Neuron (in vitro differentiated cells): ENCODE measurements around the gene DNAJC10.
"Not testable (repeated sequence)": the region's sequence is repeated elsewhere in the genome, so short reads cannot be mapped to it uniquely, and the experiment has no call there.

Source experiments
- H2AFZ ChIP-seq: one replicate; pipeline ENCODE4 v1.6.1; 2013; ENCODE audit warnings: low read depth, mild to moderate bottlenecking, inconsistent platforms, low read length, moderate library complexity
- H3K27me3 ChIP-seq: one replicate; pipeline ENCODE4 v1.6.1; 2013; ENCODE audit warnings: low read length; ENCODE audit not compliant: insufficient read depth
- H3K36me3 ChIP-seq: one replicate; pipeline ENCODE4 v1.6.1; 2013; ENCODE audit warnings: low read length; ENCODE audit not compliant: insufficient read depth
- H3K4me1 ChIP-seq: one replicate; pipeline ENCODE4 v1.6.1; 2013; ENCODE audit warnings: low read length; ENCODE audit not compliant: insufficient read depth
- H3K4me3 ChIP-seq: 2 replicates; pipeline ENCODE4 v1.5.1; 2013; ENCODE audit warnings: mild to moderate bottlenecking, low read length, moderate library complexity
- H3K9me3 ChIP-seq: one replicate; pipeline ENCODE4 v1.6.1; 2013; ENCODE audit warnings: low read length

DNAJC10 gene

DNA sequence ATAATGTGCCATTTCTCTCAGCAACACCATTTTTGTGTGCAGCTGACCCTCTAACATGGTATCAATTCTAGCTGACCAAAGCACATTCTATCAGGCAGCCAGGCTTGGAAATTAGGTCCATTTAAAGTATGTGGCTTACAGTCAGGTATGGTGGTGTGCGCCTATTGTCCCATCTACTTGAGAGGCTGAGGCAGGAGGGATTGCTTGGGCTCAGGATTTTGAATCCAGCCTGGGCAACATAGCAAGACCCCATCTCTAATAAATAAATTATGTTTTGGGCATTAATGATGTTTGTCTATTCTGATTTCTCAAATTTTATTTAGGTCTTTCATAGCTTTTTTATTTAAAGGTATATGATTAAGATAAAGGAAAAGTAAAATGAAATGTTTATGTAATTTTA, 63.3 kb downstream of the DNAJC10 start:
- H3K9me3 ChIP-seq, result peaks cover 8% of the 10 kb centered on the region
- H3K27me3 ChIP-seq, result no peaks in the 10 kb centered on the region
- peaks cover 34% of the 10 kb centered on the region for H3K36me3 ChIP-seq
- no peaks in the 10 kb centered on the region for H3K4me1 ChIP-seq
- no peak overlapping the region for H2AFZ ChIP-seq
- no peak overlapping the region for H3K4me3 ChIP-seq

DNA sequence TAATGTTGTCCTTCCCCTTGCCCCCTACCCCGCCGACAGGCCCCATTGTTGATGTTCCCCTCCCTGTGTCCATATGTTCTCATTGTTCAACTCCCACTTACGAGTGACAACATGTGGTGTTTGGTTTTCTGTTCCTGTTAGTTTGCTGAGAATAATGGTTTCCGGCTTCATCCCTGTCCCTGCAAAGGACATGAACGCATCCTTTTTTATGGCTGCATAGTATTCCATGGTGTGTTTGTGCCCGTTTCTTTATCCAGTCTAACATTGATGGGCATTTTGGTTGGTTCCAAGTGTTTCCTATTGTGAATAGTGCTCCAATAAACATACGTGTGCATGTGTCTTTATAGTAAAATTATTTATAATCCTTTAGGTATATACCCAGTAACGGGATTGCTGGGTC, 65.0 kb downstream of the DNAJC10 start:
- not testable (repeated sequence) for H3K4me3 ChIP-seq, H2AFZ ChIP-seq, H3K27me3 ChIP-seq, H3K4me1 ChIP-seq, H3K9me3 ChIP-seq
- H3K36me3 ChIP-seq, result peaks cover 26% of the 10 kb centered on the region

DNA sequence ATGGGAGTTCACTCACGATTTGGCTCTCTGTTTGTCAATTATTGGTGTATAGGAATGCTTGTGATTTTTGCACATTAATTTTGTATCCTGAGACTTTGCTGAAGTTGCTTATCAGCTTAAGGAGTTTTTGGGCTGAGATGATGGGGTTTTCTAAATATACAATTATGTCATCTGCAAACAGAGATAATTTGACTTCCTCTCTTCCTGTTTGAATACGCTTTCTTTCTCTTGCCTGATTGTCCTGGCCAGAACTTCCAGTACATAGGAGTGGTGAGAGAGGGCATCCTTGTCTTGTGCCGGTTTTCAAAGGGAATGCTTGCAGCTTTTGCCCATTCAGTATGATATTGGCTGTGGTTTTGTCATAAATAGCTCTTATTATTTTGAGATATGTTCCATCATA, 66.6 kb downstream of the DNAJC10 start:
- H3K9me3 ChIP-seq, H2AFZ ChIP-seq, H3K4me3 ChIP-seq, H3K27me3 ChIP-seq, H3K4me1 ChIP-seq: not testable (repeated sequence)
- H3K36me3 ChIP-seq, result peaks cover 11% of the 10 kb centered on the region

DNA sequence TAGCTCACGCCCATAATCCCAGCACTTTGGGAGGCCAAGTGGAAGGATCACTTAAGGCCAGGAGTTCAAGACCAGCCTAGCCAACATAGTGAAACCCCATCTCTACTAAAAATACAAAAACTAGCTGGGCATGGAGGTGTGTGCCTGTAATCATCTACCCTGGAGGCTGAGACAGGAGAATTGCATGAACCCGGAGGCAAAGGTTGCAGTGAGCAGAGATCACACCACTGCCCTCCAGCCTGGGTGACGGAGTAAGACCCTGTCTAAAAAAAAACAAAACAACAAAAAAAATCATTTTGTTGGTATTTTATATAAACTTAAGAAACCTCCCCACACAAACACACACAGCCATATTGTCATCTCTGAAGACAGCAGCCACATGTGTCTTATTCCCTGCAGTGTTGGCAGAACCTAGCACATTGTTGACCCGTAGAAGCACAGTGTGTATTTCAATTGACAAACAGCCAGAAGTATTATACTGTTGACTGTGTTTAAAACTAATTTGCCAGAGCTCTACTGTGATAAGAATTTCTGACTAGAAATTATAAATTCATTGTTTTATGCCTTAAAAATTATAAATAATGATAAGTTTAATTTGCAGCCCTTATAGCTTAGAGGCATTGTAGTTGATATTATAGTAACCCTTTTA, 68.1 kb downstream of the DNAJC10 start:
- Histone ChIP-seq H3K36me3 (peaks cover 8% of the 10 kb centered on the region), H2AFZ (no peak overlapping the region)

DNA sequence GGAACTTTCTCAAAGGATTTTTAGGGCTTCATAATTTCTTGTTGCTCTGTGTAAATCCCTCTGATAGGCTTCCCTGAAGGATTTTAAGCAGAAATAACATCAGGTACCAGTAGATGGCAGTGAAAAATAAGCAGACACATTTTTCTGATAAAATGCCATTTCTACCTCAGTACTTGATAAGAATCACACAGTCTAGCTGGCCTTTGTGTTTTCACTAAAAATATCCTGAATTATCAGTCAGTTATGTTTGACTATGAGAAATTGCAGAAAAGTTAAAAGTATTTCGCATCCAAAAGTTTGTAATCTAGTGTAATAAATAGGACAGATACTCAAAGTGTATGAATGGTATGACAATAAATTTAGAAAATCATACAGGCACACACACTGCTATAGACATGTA, 68.7 kb downstream of the DNAJC10 start:
- Histone ChIP-seq H3K36me3 (peaks cover 8% of the 10 kb centered on the region), H3K4me1 (no peaks in the 10 kb centered on the region), H3K9me3 (peaks cover 5% of the 10 kb centered on the region), H2AFZ (no peak overlapping the region), H3K4me3 (no peak overlapping the region), H3K27me3 (no peaks in the 10 kb centered on the region)

More for the DNA sequence above, 68.1 kb downstream of the DNAJC10 start:
- H3K4me3 ChIP-seq, result no peak overlapping the region
- peaks cover 6% of the 10 kb centered on the region for H3K9me3 ChIP-seq
- H3K27me3 ChIP-seq, result no peaks in the 10 kb centered on the region
- no peaks in the 10 kb centered on the region for H3K4me1 ChIP-seq

DNA sequence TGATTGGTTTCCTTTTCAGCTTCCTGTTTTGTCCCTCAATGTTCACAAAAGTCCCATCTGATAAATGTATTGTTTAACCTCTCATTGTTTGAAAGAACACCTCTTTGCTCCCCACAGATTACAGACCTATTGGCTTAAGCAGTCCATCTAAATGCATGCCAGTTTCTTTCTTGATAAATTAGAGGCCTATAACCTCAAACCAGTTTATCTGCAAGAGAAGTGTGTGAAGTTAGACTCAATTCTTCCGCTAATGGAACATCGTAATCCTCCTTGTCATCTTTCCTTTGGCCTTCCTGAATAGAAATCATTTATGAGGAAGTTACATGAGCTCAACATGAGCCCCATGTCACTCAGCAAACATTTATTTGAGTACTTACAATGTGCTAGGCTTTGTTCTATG, 76.4 kb downstream of the DNAJC10 start:
- no peaks in the 10 kb centered on the region for H3K4me1 ChIP-seq
- no peaks in the 10 kb centered on the region for H3K9me3 ChIP-seq
- H3K27me3 ChIP-seq, result no peaks in the 10 kb centered on the region
- no peak overlapping the region for H3K4me3 ChIP-seq
- no peak overlapping the region for H2AFZ ChIP-seq
- no peaks in the 10 kb centered on the region for H3K36me3 ChIP-seq

DNA sequence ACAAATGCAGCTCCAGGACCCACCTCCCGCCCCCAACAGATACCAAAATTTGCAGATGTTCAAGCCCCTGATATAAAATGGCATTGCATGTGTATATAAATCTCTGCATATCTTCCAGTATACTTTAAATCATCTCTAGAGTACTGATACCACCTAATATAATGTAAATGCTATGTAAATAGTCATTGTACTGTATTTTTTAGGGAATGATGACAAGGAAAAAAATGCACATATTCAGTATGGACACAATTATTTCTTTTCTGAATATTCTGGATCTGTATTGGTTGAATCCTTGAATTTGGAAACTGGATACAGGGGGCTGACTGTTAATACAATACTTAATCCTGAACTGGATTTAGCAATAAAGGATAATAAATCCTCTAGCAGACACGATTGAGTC, 82.7 kb downstream of the DNAJC10 start:
- Histone ChIP-seq H3K4me1 (no peaks in the 10 kb centered on the region), H3K36me3 (no peaks in the 10 kb centered on the region), H3K9me3 (no peaks in the 10 kb centered on the region), H3K4me3 (no peak overlapping the region), H2AFZ (no peak overlapping the region), H3K27me3 (no peaks in the 10 kb centered on the region)

DNA sequence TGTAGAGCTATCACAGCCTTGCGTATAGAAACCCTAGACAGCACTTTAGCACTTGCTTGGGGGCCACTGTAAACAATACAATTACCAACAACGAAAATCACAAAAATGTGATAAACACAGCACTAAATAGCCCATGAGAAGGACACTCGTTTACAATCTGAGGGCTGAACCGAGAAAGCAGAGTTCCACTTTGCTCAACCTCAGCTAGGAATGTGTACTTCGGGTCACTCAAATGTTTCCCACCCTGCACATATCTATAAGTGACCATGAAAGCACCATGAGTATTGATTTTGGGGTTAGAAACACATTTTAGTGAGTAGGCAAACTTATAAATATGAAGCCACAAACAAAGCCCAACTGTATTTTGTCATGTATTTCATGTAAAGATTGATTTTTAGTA, 88.1 kb downstream of the DNAJC10 start:
- H3K27me3 ChIP-seq, result no peaks in the 10 kb centered on the region
- no peaks in the 10 kb centered on the region for H3K4me1 ChIP-seq
- no peak overlapping the region for H2AFZ ChIP-seq
- H3K36me3 ChIP-seq, result no peaks in the 10 kb centered on the region
- no peak overlapping the region for H3K4me3 ChIP-seq
- no peaks in the 10 kb centered on the region for H3K9me3 ChIP-seq

DNA sequence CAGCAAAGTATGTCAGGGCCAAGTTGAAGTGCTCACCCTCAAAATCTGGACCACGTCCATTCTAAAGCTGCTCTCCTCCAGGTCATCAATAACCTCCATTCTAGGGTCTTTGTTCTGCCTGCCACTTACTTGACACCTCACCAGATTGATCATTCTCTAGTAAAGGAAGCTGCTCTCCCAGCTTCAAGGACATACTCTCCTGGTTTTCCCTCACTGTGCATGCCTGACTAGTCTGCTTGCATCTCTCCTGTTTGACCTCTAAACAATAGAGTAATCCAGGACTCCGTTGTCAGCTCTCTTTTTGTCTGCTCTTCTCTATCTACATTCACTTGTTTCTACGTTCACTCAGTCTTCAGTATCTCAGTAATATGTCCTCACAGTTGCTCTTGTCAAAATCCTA, 91.3 kb downstream of the DNAJC10 start:
- H2AFZ ChIP-seq, result no peak overlapping the region
- no peaks in the 10 kb centered on the region for H3K4me1 ChIP-seq
- no peaks in the 10 kb centered on the region for H3K9me3 ChIP-seq
- no peaks in the 10 kb centered on the region for H3K27me3 ChIP-seq
- no peaks in the 10 kb centered on the region for H3K36me3 ChIP-seq
- H3K4me3 ChIP-seq, result no peak overlapping the region

DNA sequence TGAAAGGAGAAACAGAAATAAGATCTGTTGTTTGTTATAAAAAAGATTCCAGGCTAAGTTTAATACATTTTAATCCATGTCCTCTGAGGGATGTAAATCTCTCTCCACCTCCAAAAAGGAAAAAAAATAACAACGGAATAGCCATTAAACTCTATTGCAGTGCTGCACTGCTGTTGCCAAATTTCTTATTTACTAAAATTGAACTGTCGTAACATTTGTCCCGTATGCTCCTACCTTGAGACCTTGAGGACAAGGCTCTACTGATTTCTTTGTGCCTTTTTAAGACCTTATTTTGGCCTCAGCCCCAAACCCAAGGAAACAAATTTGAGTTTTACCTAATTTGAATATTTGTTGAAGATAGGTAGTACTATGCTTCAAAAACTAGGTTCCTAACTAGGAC, 94.0 kb downstream of the DNAJC10 start:
- Histone ChIP-seq H3K27me3 (no peaks in the 10 kb centered on the region), H2AFZ (no peak overlapping the region), H3K9me3 (no peaks in the 10 kb centered on the region), H3K4me3 (no peak overlapping the region), H3K4me1 (no peaks in the 10 kb centered on the region), H3K36me3 (no peaks in the 10 kb centered on the region)

DNA sequence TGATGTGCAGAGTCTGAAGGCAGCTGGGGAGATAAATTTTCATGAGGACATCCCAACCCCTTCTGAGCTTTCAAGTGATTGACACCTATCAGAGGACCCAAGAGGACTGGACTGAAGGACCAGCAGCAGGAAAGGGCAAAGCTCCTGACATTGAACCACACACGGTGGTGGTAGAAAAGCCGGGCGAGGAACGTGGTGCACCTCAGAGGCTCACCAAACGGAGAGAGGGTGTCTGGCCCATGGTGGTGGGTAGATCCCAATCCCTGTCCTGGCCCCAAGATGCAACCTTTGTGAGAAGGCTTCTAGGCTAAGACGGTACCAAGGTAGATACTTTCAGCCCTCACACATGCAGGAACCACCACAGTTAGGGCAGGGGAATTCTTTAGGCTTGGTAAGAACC, 98.3 kb downstream of the DNAJC10 start:
- no peak overlapping the region for H2AFZ ChIP-seq

DNA sequence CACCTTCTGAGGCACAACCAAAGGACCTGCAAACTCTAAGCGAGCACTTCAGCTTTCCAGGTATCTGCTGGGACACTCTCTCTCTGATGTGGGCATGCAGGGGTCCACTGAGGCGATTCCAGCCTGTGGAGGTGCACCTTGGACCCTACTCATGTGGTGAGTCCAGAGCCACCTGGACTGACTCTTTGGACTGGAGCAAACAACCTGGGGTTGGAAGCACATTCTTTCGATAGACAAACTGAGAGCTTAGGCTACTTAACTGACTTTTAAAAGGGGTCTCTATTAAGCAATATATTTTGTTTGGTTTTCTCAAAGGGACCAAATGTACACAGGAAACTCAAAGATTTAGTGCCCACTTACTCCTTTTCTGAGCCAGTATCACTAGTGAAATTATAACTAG, 98.7 kb downstream of the DNAJC10 start:
- Histone ChIP-seq H3K27me3 (no peaks in the 10 kb centered on the region), H3K9me3 (no peaks in the 10 kb centered on the region), H3K4me3 (no peak overlapping the region), H3K4me1 (peaks cover 31% of the 10 kb centered on the region), H3K36me3 (no peaks in the 10 kb centered on the region), H2AFZ (no peak overlapping the region)

More for the DNA sequence above, 98.3 kb downstream of the DNAJC10 start:
- Histone ChIP-seq H3K4me3 (no peak overlapping the region), H3K9me3 (no peaks in the 10 kb centered on the region), H3K36me3 (no peaks in the 10 kb centered on the region), H3K27me3 (no peaks in the 10 kb centered on the region), H3K4me1 (peaks cover 29% of the 10 kb centered on the region)

DNA sequence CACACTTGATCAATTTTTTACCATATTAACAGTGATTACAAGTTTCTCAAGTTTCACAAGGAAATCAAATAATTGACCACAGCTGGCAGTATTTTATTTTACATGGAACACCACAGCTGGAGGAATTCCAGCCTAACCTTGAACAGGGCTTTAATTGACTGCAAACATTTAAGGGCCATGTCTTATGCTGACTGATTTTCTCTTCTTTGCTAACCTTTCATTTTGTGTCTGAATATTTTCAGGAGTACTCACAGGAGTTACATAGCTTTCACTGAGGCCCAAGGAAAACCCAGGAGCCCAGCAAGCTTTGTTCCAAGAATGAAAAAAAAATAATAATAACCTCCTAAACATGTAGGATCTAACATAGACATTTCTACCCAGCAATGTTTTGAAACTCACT, 100.8 kb downstream of the DNAJC10 start:
- H2AFZ ChIP-seq, result peak overlapping the region; percentile 62
- no peaks in the 10 kb centered on the region for H3K36me3 ChIP-seq
- no peaks in the 10 kb centered on the region for H3K27me3 ChIP-seq
- H3K9me3 ChIP-seq, result no peaks in the 10 kb centered on the region
- no peak overlapping the region for H3K4me3 ChIP-seq
- peaks cover 31% of the 10 kb centered on the region for H3K4me1 ChIP-seq

DNA sequence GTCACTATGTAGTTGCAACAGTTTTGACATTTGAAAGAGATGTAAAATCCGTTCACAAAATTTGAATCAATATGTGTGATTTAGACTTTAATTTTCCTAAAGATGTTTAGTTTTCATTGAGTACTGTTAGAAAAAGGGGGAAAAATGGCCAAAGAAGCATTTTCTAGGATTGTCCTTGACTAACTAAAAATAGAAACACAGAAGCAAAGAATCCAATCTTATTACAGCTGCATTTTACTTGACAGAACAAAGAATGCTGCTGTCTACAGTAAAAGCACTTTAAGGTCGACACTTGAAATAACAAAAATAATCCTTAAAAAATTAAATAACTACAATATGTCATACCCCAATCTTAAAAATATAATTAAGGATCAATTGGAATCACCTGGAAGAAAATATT, 101.5 kb downstream of the DNAJC10 start:
- H3K4me3 ChIP-seq, result no peak overlapping the region
- H2AFZ ChIP-seq, result peak overlapping the region; percentile 62
- peaks cover 31% of the 10 kb centered on the region for H3K4me1 ChIP-seq
- no peaks in the 10 kb centered on the region for H3K27me3 ChIP-seq
- no peaks in the 10 kb centered on the region for H3K36me3 ChIP-seq
- H3K9me3 ChIP-seq, result no peaks in the 10 kb centered on the region
